Transverse colon (tissue), 4 donors: ENCODE measurements around the gene TOP2A.

Source experiments
- CTCF ChIP-seq, 5 experiments: fragments of 200-600 bp in 3 of 5; fragments of 450-650 bp in 2 of 5; sonication (generic) in 3 of 5; IDR thresholded peaks; 1 replicate in 2 of 5; 2 replicates in 3 of 5; pipeline ENCODE4 v1.5.1; 2016 to 2017; ENCODE audit warnings: antibody characterized with exemption in 5 of 5, inconsistent platforms in 3 of 5, mild to moderate bottlenecking in 2 of 5, moderate library complexity in 1 of 5
- POLR2A ChIP-seq: fragments of 450-650 bp; IDR thresholded peaks from one replicate; pipeline ENCODE4 v1.6.1; 2016; ENCODE audit warnings: antibody characterized with exemption, mild to moderate bottlenecking, moderate library complexity
- POLR2AphosphoS5 ChIP-seq, 3 donors: sonication (generic); formaldehyde crosslinking; IDR thresholded peaks; one replicate each; pipeline ENCODE4 v1.6.1; 2016; ENCODE audit warnings: antibody characterized with exemption in 3 of 3

- no peak for TF ChIP-seq CTCF (IDR thresholded peaks at IDR 0.05)
- TF ChIP-seq POLR2A = no peak
- no peak for TF ChIP-seq POLR2AphosphoS5 (IDR thresholded peaks at IDR 0.05)
These were observed 56.4 kb downstream of the TOP2A start for GRCh38 chr17:40361063-40361924.
